ENCODE data around the gene SLC8A3.

SLC8A3 gene

DNA sequence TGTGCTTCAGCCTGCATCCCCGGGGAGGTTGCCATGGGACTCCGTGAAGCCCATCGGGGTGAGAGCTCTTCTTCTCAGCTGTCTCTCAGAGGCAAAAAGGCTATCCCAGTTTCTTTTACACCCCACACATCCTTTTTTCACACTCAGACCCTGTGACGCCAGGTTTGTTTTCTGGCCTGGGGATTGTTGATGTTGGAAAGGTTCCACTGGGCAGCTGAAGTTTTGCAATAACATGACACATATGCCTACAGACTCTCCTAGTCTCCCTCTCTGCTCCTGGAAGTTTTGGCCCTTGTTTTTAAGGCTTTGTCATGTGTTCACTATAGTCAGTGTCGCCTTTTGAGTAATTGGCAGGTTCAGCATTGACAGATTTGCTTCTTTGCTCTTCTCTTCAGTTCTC, 190.9 kb downstream of the SLC8A3 start:
- no peak for DNase-seq (ENCODE audit: low read depth in 2 of 2)

DNA sequence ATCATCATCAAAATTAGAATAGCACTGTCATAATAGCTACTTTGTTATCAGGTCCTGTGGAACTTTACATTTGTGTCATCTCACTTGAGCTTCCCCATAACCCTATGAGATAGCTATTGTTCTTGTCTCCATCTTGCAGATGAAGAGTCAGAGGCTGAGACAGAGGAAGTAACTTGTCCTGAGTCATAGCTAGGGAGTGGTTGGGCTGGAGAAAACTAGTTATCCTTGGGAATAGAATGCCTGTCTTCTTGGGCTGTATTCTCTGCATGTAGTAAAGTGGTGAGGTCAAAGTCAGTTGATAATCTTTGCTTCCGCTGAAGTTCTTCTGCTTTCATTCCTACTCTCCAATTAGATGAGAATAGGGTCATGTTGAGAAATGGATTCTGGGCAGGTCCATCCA, 192.5 kb downstream of the SLC8A3 start:
- no peak for DNase-seq (ENCODE audit: low read depth in 2 of 2)
